ENCODE data around the gene MYO1E.
"Not testable (repeated sequence)": the region's sequence is repeated elsewhere in the genome, so short reads cannot be mapped to it uniquely, and the experiment has no call there.

MYO1E gene

GRCh38 chr15:59172289-59172901 is 200.3 kb downstream of the MYO1E start:
- DNase-seq (ENCODE audit: low read depth in 1 of 2, low spot score in 1 of 2): no peak

GRCh38 chr15:59171067-59171397 is 201.6 kb downstream of the MYO1E start:
- no peak for DNase-seq (ENCODE audit: low read depth in 1 of 2, low spot score in 1 of 2)

GRCh38 chr15:59170295-59171066 is 202.2 kb downstream of the MYO1E start:
- DNase-seq (ENCODE audit: low read depth in 1 of 2, low spot score in 1 of 2): no peak

GRCh38 chr15:59169251-59169708 is 203.4 kb downstream of the MYO1E start:
- no peak for DNase-seq (ENCODE audit: low read depth in 1 of 2, low spot score in 1 of 2)

GRCh38 chr15:59168536-59168935 is 204.1 kb downstream of the MYO1E start:
- DNase-seq (ENCODE audit: low read depth in 1 of 2, low spot score in 1 of 2): no peak

GRCh38 chr15:59166601-59167265 is 205.9 kb downstream of the MYO1E start:
- no peak for DNase-seq (ENCODE audit: low read depth in 1 of 2, low spot score in 1 of 2)

- no peak for DNase-seq (ENCODE audit: low read depth in 1 of 2, low spot score in 1 of 2)
Measured at GRCh38 chr15:59166166-59166565, 206.5 kb downstream of the MYO1E start.

- DNase-seq (ENCODE audit: low read depth in 1 of 2, low spot score in 1 of 2): no peak
Measured at GRCh38 chr15:59165726-59166125, 206.9 kb downstream of the MYO1E start.

GRCh38 chr15:59162080-59162479 is 210.6 kb downstream of the MYO1E start:
- not testable (repeated sequence) for DNase-seq (ENCODE audit: low read depth in 1 of 2, low spot score in 1 of 2)

- DNase-seq (ENCODE audit: low read depth in 1 of 2, low spot score in 1 of 2): no peak
Measured at GRCh38 chr15:59160880-59161593, 211.6 kb downstream of the MYO1E start.

- DNase-seq (ENCODE audit: low read depth in 1 of 2, low spot score in 1 of 2): no peak
Measured at GRCh38 chr15:59159210-59159609, 213.5 kb downstream of the MYO1E start.

GRCh38 chr15:59158701-59159034 is 214.0 kb downstream of the MYO1E start:
- no peak for DNase-seq (ENCODE audit: low read depth in 1 of 2, low spot score in 1 of 2)

- DNase-seq (ENCODE audit: low read depth in 1 of 2, low spot score in 1 of 2): no peak
Measured at GRCh38 chr15:59157840-59158700, 214.6 kb downstream of the MYO1E start.

- no peak for DNase-seq (ENCODE audit: low read depth in 1 of 2, low spot score in 1 of 2)
Measured at GRCh38 chr15:59157396-59157795, 215.3 kb downstream of the MYO1E start.

- DNase-seq (ENCODE audit: low read depth in 1 of 2, low spot score in 1 of 2): no peak
Measured at GRCh38 chr15:59155431-59155830, 217.2 kb downstream of the MYO1E start.

GRCh38 chr15:59154243-59154642 is 218.4 kb downstream of the MYO1E start:
- no peak for DNase-seq (ENCODE audit: low read depth in 1 of 2, low spot score in 1 of 2)

- no peak for DNase-seq (ENCODE audit: low read depth in 1 of 2, low spot score in 1 of 2)
Measured at GRCh38 chr15:59153466-59153865, 219.2 kb downstream of the MYO1E start.

- DNase-seq (ENCODE audit: low read depth in 1 of 2, low spot score in 1 of 2): no peak
Measured at GRCh38 chr15:59152694-59153450, 219.8 kb downstream of the MYO1E start.

GRCh38 chr15:59150185-59150584 is 222.5 kb downstream of the MYO1E start:
- DNase-seq (ENCODE audit: low read depth in 1 of 2, low spot score in 1 of 2): no peak
